Caco-2 (cell line): ENCODE measurements around the gene CSRP1. TPM values are rescaled to one million over a fixed set of nuclear protein-coding genes. Genes with fewer than 3 reads are reported as not detected.

ENCODE experiments used
- BruUV-seq: library from RNA; stranded (reverse); fragments of 400-500 nt; replicated peaks from 2 replicates; lab custom pipeline; 2021; lab: Mats Ljungman, UMichigan
- CTCF ChIA-PET: fragments of 300-600 bp; sonication (Branson Sonifier 250); formaldehyde crosslinking; loops from one replicate; lab custom pipeline; 2022; ENCODE audit warnings: antibody characterized with exemption; lab: Charles Lee
- POLR2A ChIA-PET: fragments of 300-600 bp; sonication (Branson Sonifier 250); formaldehyde crosslinking; loops from one replicate; lab custom pipeline; 2022; ENCODE audit warnings: antibody characterized with exemption; lab: Charles Lee
- DNase-seq, 2 experiments: peaks; one replicate each; pipeline versions ENCODE4 v3.0.0 to v3.0.0-alpha.2; 2020 to 2022
- H3K27me3 ChIP-seq: replicated peaks from 2 replicates; pipeline ENCODE4 v1.6.0; 2011; ENCODE audit warnings: low read length; ENCODE audit not compliant: control insufficient read depth, insufficient read depth
- H3K36me3 ChIP-seq: 2 replicates; pipeline ENCODE4 v1.5.1; 2011; ENCODE audit warnings: low read length; ENCODE audit not compliant: control insufficient read depth, insufficient read depth
- H3K4me1 ChIP-seq: fragments of 250-450 bp; sonication (Bioruptor Pico); 2 replicates; pipeline ENCODE4 v1.5.1; 2020; ENCODE audit warnings: mild to moderate bottlenecking
- H3K4me3 ChIP-seq: 2 replicates; pipeline ENCODE4 v1.5.1; 2011; ENCODE audit warnings: low read depth, mild to moderate bottlenecking, control low read depth, low read length
- H3K9me3 ChIP-seq: fragments of 250-450 bp; sonication (Bioruptor Pico); 2 replicates; pipeline ENCODE4 v1.5.1; 2020; ENCODE audit warnings: mild to moderate bottlenecking, moderate library complexity
- H3K27ac Mint-ChIP-seq: one replicate; pipeline ENCODE4 v1.8.0; 2022; ENCODE audit warnings: mixed read lengths; ENCODE audit not compliant: unreplicated experiment
- H3K27me3 Mint-ChIP-seq: one replicate; pipeline ENCODE4 v1.8.0; 2022; ENCODE audit warnings: mixed read lengths; ENCODE audit not compliant: insufficient read depth, unreplicated experiment
- H3K36me3 Mint-ChIP-seq: one replicate; pipeline ENCODE4 v1.8.0; 2022; ENCODE audit warnings: mild to moderate bottlenecking, mixed read lengths; ENCODE audit not compliant: insufficient read depth, unreplicated experiment
- H3K4me1 Mint-ChIP-seq: one replicate; pipeline ENCODE4 v1.8.0; 2022; ENCODE audit warnings: low read depth, mixed read lengths; ENCODE audit not compliant: unreplicated experiment
- H3K4me3 Mint-ChIP-seq: one replicate; pipeline ENCODE4 v1.8.0; 2022; ENCODE audit warnings: mild to moderate bottlenecking, moderate library complexity, mixed read lengths; ENCODE audit not compliant: unreplicated experiment
- H3K9me3 Mint-ChIP-seq: one replicate; pipeline ENCODE4 v1.8.0; 2022; ENCODE audit warnings: mixed read lengths; ENCODE audit not compliant: unreplicated experiment
- CTCF ChIP-seq, 2 experiments: fragments of 200-600 bp in 1 of 2; IDR thresholded peaks; 1 replicate in 1 of 2; 2 replicates in 1 of 2; pipeline versions ENCODE4 v1.5.1 to v1.8.0; 2011 to 2022; ENCODE audit warnings: antibody characterized with exemption in 1 of 2, control low read depth in 1 of 2, inconsistent platforms in 1 of 2, low read depth in 1 of 2, low read length in 1 of 2, mild to moderate bottlenecking in 1 of 2, moderate library complexity in 1 of 2; ENCODE audit not compliant: insufficient read depth in 1 of 2, severe bottlenecking in 1 of 2, unreplicated experiment in 1 of 2
- intact Hi-C: fragments of 100-400 bp; cut with micrococcal nuclease; formaldehyde crosslinking; loops from one replicate; pipeline ENCODE4 v1.10.0; 2022; ENCODE audit not compliant: unreplicated experiment
- total RNA-seq: library from RNA; stranded (reverse); gene quantifications from 2 replicates; pipeline ENCODE4 v1.2.3, GENCODE V29; 2022

The CSRP1 gene
- total RNA-seq, 1 experiment from 2014 or later = 60.0 TPM

- Histone ChIP-seq H3K9me3 (no peaks in the 10 kb centered on the region), H3K4me1 (peaks cover 15% of the 10 kb centered on the region; the same call in 1 of the 2 replicates), H3K36me3 (no peaks in the 10 kb centered on the region), H3K4me3 (peak overlapping the region; percentile 15), H3K27me3 (no peaks in the 10 kb centered on the region)
- peaks cover 9% of the 10 kb centered on the region for H3K36me3 Mint-ChIP-seq
- H3K4me3 Mint-ChIP-seq = peak overlapping the region; percentile 68
- POLR2A ChIA-PET = interaction anchor here (0.9 to 2.7 kb wide), 2 partner anchors 21 to 25 kb away, joined by 3 to 20 read pairs; partner anchors contain the start of gene CSRP1
- intact Hi-C loops = loop anchor here (1.0 to 5.0 kb wide), 2 partner anchors 31 to 220 kb away; no protein-coding TSS in a partner anchor
- BruUV-seq = no TSS peak
- TF ChIP-seq CTCF (IDR thresholded peaks at IDR 0.05; ENCODE audit: insufficient read depth in 1 of 2, low read depth in 1 of 2, low read length in 1 of 2, severe bottlenecking in 1 of 2, unreplicated experiment in 1 of 2) = peak; percentile 83 to 87
- H3K27me3 Mint-ChIP-seq = no peaks in the 10 kb centered on the region
- peaks cover 4% of the 10 kb centered on the region for H3K4me1 Mint-ChIP-seq
- DNase-seq = peak; percentile 87 to 92
- no peak overlapping the region for H3K27ac Mint-ChIP-seq
- no peaks in the 10 kb centered on the region for H3K9me3 Mint-ChIP-seq
- CTCF ChIA-PET = interaction anchor here (0.5 to 5.0 kb wide), 20 partner anchors 13 to 543 kb away, joined by 3 to 198 read pairs (median 6); partner anchors contain the start of gene PHLDA3
Observed at GRCh38 chr1:201481761-201482493, 25.0 kb downstream of the CSRP1 start.

GRCh38 chr1:201481004-201481380 lies 25.9 kb downstream of the CSRP1 start:
- Histone ChIP-seq H3K36me3 (no peaks in the 10 kb centered on the region), H3K9me3 (no peaks in the 10 kb centered on the region), H3K4me3 (peak overlapping the region; percentile 27), H3K4me1 (peaks cover 15% of the 10 kb centered on the region), H3K27me3 (no peaks in the 10 kb centered on the region)
- H3K27ac Mint-ChIP-seq = no peak overlapping the region
- no peak for DNase-seq
- TSS peak; percentile 89 for BruUV-seq
- no peak for TF ChIP-seq CTCF (IDR thresholded peaks at IDR 0.05; ENCODE audit: insufficient read depth in 1 of 2, low read depth in 1 of 2, low read length in 1 of 2, severe bottlenecking in 1 of 2, unreplicated experiment in 1 of 2)
- H3K4me3 Mint-ChIP-seq = peak overlapping the region; percentile 68
- peaks cover 9% of the 10 kb centered on the region for H3K36me3 Mint-ChIP-seq
- intact Hi-C loops = loop anchor here (5.0 kb wide), 1 partner anchor 221 kb away; no protein-coding TSS in a partner anchor
- ChIA-PET CTCF (interaction anchor here (1.0 to 5.0 kb wide), 16 partner anchors 12 to 133 kb away, joined by 3 to 198 read pairs (median 6); partner anchors contain the start of gene PHLDA3), POLR2A (interaction anchor here (1.0 to 2.7 kb wide), 3 partner anchors 12 to 34 kb away, joined by 4 to 20 read pairs (median 4); partner anchors contain the start of gene PHLDA3)
- H3K9me3 Mint-ChIP-seq = no peaks in the 10 kb centered on the region
- peaks cover 11% of the 10 kb centered on the region for H3K4me1 Mint-ChIP-seq
- no peaks in the 10 kb centered on the region for H3K27me3 Mint-ChIP-seq

- no peak overlapping the region for H3K27ac Mint-ChIP-seq
- peak; percentile 81 to 87 for DNase-seq
Observed at GRCh38 chr1:201480231-201481003, 26.5 kb downstream of the CSRP1 start.

More at GRCh38 chr1:201480231-201481003, 26.5 kb downstream of the CSRP1 start:
- H3K4me1 Mint-ChIP-seq = peaks cover 11% of the 10 kb centered on the region
- no peaks in the 10 kb centered on the region for H3K36me3 ChIP-seq
- no peak for TF ChIP-seq CTCF (IDR thresholded peaks at IDR 0.05; ENCODE audit: insufficient read depth in 1 of 2, low read depth in 1 of 2, low read length in 1 of 2, severe bottlenecking in 1 of 2, unreplicated experiment in 1 of 2)
- H3K4me3 ChIP-seq = peak overlapping the region; percentile 27
- H3K27me3 ChIP-seq = no peaks in the 10 kb centered on the region
- peaks cover 18% of the 10 kb centered on the region for H3K4me1 ChIP-seq
- H3K27me3 Mint-ChIP-seq = no peaks in the 10 kb centered on the region
- ChIA-PET POLR2A (interaction anchor here (0.5 to 2.7 kb wide), 8 partner anchors 11 to 226 kb away, joined by 3 to 20 read pairs (median 4); partner anchors contain the start of genes CSRP1 and PHLDA3), CTCF (interaction anchor here (0.6 to 5.0 kb wide), 13 partner anchors 12 to 382 kb away, joined by 3 to 198 read pairs (median 7); partner anchors contain the start of gene PHLDA3)
- no peaks in the 10 kb centered on the region for H3K9me3 Mint-ChIP-seq
- BruUV-seq = no TSS peak
- peak overlapping the region; percentile 68 for H3K4me3 Mint-ChIP-seq
- H3K36me3 Mint-ChIP-seq = peaks cover 8% of the 10 kb centered on the region
- H3K9me3 ChIP-seq = no peaks in the 10 kb centered on the region
- intact Hi-C loops = loop anchor here (1.0 to 5.0 kb wide), 3 partner anchors 32 to 222 kb away; no protein-coding TSS in a partner anchor
